MCF 10A (cell line): ENCODE measurements around the gene FNDC1. TPM values are rescaled to one million over a fixed set of nuclear protein-coding genes. Genes with fewer than 3 reads are reported as not detected.

ENCODE experiments used
- BruUV-seq: library from RNA; stranded (reverse); fragments of 400-500 nt; replicated peaks from 2 replicates; lab custom pipeline; 2021; lab: Mats Ljungman, UMichigan
- CTCF ChIA-PET: fragments of 300-600 bp; sonication (Branson Sonifier 250); formaldehyde crosslinking; extraction: SDS; loops from one replicate; lab custom pipeline; 2021; ENCODE audit warnings: antibody characterized with exemption, inconsistent platforms; lab: Yijun Ruan, JAX
- POLR2A ChIA-PET: fragments of 300-600, 350-650 bp; sonication (Branson Sonifier 250); formaldehyde crosslinking; extraction: SDS; loops from one replicate; lab custom pipeline; 2020; ENCODE audit warnings: antibody characterized with exemption, inconsistent platforms; lab: Yijun Ruan, JAX
- DNase-seq: peaks from one replicate; pipeline ENCODE4 v3.0.0-alpha.2; 2018; ENCODE audit not compliant: unreplicated experiment
- H3K27ac Mint-ChIP-seq: one replicate; pipeline ENCODE4 v1.8.0; 2022; ENCODE audit warnings: mild to moderate bottlenecking, low read depth, mixed read lengths; ENCODE audit not compliant: unreplicated experiment
- H3K27me3 Mint-ChIP-seq: one replicate; pipeline ENCODE4 v1.8.0; 2022; ENCODE audit warnings: mixed read lengths; ENCODE audit not compliant: insufficient read depth, unreplicated experiment
- H3K36me3 Mint-ChIP-seq: one replicate; pipeline ENCODE4 v1.8.0; 2022; ENCODE audit warnings: mild to moderate bottlenecking, moderate library complexity, mixed read lengths; ENCODE audit not compliant: insufficient read depth, unreplicated experiment
- H3K4me1 Mint-ChIP-seq: one replicate; pipeline ENCODE4 v1.8.0; 2022; ENCODE audit warnings: mixed read lengths; ENCODE audit not compliant: insufficient read depth, unreplicated experiment
- H3K4me3 Mint-ChIP-seq: one replicate; pipeline ENCODE4 v1.8.0; 2022; ENCODE audit warnings: mild to moderate bottlenecking, moderate library complexity, mixed read lengths; ENCODE audit not compliant: unreplicated experiment
- H3K9me3 Mint-ChIP-seq: one replicate; pipeline ENCODE4 v1.8.0; 2022; ENCODE audit warnings: mixed read lengths; ENCODE audit not compliant: unreplicated experiment
- intact Hi-C: fragments of 100-400 bp; cut with micrococcal nuclease; formaldehyde crosslinking; loops from 2 replicates; pipeline ENCODE4 v1.14.1; 2022
- total RNA-seq: library from RNA; stranded (reverse); gene quantifications from 2 replicates; pipeline ENCODE4 v1.2.3, GENCODE V29; 2022
- TF ChIP-seq, protein P1 (sequence below): fragments of 200-600 bp; IDR thresholded peaks from one replicate; pipeline ENCODE4 v1.8.0; 2022; ENCODE audit warnings: antibody characterized with exemption, mild to moderate bottlenecking; ENCODE audit not compliant: unreplicated experiment

FNDC1 gene
- total RNA-seq, 1 experiment from 2014 or later: not detected

DNA sequence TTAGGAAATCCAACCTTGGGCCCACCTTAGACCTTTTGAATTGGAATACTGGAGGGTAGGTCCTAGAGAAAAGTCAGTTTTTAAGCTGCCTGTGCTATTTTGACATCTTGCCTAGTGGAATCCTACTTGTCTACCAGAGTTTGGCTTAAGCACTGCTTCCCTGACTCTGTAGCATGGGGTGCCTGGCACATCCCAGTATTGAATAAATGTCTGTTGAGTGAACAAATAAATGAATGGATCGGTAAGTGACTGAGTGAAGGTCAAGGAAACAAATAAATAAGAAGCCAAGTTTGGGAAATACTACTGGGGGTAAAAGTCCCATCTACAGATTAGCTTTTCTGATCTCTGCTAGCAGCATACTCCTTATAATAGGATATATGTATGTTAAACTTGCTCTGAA lies 140.5 kb downstream of the FNDC1 start:
- Mint-ChIP-seq H3K4me1 (no peaks in the 10 kb centered on the region), H3K27me3 (peaks cover 12% of the 10 kb centered on the region), H3K27ac (no peak overlapping the region), H3K9me3 (no peaks in the 10 kb centered on the region), H3K4me3 (no peak overlapping the region), H3K36me3 (no peaks in the 10 kb centered on the region)
- ChIA-PET POLR2A (no interaction called here), CTCF (no interaction called here)
- no peak for DNase-seq
- no TSS peak for BruUV-seq
- intact Hi-C loops: no loop called here
- TF ChIP-seq, protein P1, sequence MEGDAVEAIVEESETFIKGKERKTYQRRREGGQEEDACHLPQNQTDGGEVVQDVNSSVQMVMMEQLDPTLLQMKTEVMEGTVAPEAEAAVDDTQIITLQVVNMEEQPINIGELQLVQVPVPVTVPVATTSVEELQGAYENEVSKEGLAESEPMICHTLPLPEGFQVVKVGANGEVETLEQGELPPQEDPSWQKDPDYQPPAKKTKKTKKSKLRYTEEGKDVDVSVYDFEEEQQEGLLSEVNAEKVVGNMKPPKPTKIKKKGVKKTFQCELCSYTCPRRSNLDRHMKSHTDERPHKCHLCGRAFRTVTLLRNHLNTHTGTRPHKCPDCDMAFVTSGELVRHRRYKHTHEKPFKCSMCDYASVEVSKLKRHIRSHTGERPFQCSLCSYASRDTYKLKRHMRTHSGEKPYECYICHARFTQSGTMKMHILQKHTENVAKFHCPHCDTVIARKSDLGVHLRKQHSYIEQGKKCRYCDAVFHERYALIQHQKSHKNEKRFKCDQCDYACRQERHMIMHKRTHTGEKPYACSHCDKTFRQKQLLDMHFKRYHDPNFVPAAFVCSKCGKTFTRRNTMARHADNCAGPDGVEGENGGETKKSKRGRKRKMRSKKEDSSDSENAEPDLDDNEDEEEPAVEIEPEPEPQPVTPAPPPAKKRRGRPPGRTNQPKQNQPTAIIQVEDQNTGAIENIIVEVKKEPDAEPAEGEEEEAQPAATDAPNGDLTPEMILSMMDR: no peak

DNA sequence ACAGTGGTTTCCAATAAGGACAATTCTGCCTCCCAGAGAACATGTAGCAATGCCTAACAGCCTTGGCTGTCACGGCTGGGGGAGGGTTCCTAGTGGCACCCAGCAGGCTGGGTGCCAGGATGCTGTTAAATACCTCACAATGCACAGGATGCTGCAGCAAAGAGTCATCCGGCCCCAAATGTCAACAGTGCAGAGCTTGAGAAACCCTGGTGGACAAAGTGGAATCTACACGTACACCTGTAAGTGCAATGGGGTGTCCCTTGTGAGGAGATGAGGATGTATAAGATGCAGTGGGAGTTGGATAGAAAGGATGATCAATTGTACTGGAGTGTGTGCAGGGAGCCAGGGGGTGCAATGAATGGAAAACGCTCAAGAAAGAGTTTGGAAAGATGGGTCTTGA lies 142.4 kb downstream of the FNDC1 start:
- TF ChIP-seq, protein P1: no peak
- DNase-seq: peak; percentile 57
- no peaks in the 10 kb centered on the region for H3K4me1 Mint-ChIP-seq
- no peak overlapping the region for H3K4me3 Mint-ChIP-seq
- H3K27ac Mint-ChIP-seq: no peak overlapping the region
- H3K27me3 Mint-ChIP-seq: no peaks in the 10 kb centered on the region
- H3K36me3 Mint-ChIP-seq: no peaks in the 10 kb centered on the region
- ChIA-PET POLR2A (interaction anchor here (0.6 to 0.7 kb wide), 2 partner anchors 92 to 283 kb away, joined by 3 to 4 read pairs; no protein-coding TSS in a partner anchor), CTCF (interaction anchor here (1.2 to 1.5 kb wide), 3 partner anchors 20 to 59 kb away, joined by 3 read pairs; no protein-coding TSS in a partner anchor)
- H3K9me3 Mint-ChIP-seq: no peaks in the 10 kb centered on the region
- BruUV-seq: no TSS peak
- intact Hi-C loops: no loop called here

DNA sequence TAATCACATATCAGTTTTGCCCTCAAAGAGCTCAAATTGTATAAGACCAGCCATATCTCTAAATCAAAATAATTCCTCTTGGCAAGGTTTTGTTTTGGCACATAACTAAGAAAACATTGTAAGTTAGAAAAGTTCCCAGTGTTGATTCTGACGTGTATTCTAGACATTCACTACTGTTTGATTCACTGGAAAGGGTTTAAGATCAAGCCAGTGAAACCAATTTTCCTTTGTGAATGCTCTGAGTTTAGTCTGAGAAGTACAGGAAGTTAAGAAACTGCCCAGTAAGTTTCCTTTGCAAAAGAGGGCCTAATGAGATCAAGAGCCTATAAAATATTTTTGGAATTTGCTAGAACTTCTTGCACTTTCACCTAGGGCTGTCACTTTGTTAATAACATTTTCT lies 143.0 kb downstream of the FNDC1 start:
- H3K4me1 Mint-ChIP-seq: no peaks in the 10 kb centered on the region
- intact Hi-C loops: no loop called here
- no peak for DNase-seq
- no peaks in the 10 kb centered on the region for H3K9me3 Mint-ChIP-seq
- ChIA-PET CTCF (interaction anchor here (0.7 to 1.5 kb wide), 4 partner anchors 19 to 94 kb away, joined by 3 to 4 read pairs (median 3); no protein-coding TSS in a partner anchor), POLR2A (interaction anchor here (0.7 kb wide), 1 partner anchor 283 kb away, joined by 4 read pairs; no protein-coding TSS in a partner anchor)
- no peak overlapping the region for H3K4me3 Mint-ChIP-seq
- H3K27me3 Mint-ChIP-seq: peaks cover 4% of the 10 kb centered on the region
- TF ChIP-seq, protein P1: no peak
- BruUV-seq: no TSS peak
- H3K27ac Mint-ChIP-seq: no peak overlapping the region
- no peaks in the 10 kb centered on the region for H3K36me3 Mint-ChIP-seq

DNA sequence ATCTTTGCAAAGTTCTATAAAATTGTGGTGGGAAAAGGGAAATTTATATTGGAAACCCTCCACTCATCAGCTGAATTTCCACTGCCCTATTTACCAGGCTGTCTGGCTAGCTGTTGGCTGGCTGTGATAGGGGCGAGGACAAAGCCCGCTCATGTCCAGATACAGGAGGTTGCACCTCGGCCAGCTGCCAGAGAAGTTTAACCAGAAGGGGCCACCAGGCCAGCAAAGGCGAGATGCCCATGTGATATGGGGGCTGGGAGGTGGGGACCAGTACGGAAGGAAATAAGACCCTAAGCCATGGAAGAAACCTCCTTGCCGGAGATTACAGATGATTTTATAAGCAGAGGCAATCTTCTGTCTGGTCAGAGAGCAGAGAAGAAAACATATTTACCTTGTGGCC lies 143.8 kb downstream of the FNDC1 start:
- H3K4me1 Mint-ChIP-seq: no peaks in the 10 kb centered on the region
- H3K36me3 Mint-ChIP-seq: no peaks in the 10 kb centered on the region
- intact Hi-C loops: no loop called here
- H3K4me3 Mint-ChIP-seq: no peak overlapping the region
- POLR2A ChIA-PET: no interaction called here
- no peak for DNase-seq
- no peaks in the 10 kb centered on the region for H3K9me3 Mint-ChIP-seq
- CTCF ChIA-PET: interaction anchor here (0.7 to 1.2 kb wide), 3 partner anchors 23 to 93 kb away, joined by 3 to 6 read pairs (median 4); no protein-coding TSS in a partner anchor
- H3K27ac Mint-ChIP-seq: no peak overlapping the region
- BruUV-seq: no TSS peak
- TF ChIP-seq, protein P1: no peak
- H3K27me3 Mint-ChIP-seq: peaks cover 12% of the 10 kb centered on the region
